OCI-LY3 (cell line): ENCODE data around the gene REEP6.

Source experiments
- EZH2phosphoT487 ChIP-seq: fragments of 200-600 bp; shearing (Covaris generic); IDR thresholded peaks from 2 replicates; pipeline ENCODE4 v1.6.1; 2018; ENCODE audit warnings: antibody characterized with exemption, mixed run types, low read depth
- TF ChIP-seq, protein P1 (sequence below): fragments of 200-600, 300-600 bp; sonication (generic); IDR thresholded peaks from 2 replicates; pipeline ENCODE4 v1.5.1; 2014; ENCODE audit warnings: antibody characterized with exemption, low read length, low read depth

GRCh38 chr19:1501200-1501595 is 10.2 kb downstream of the REEP6 start:
- TF ChIP-seq, protein P1, sequence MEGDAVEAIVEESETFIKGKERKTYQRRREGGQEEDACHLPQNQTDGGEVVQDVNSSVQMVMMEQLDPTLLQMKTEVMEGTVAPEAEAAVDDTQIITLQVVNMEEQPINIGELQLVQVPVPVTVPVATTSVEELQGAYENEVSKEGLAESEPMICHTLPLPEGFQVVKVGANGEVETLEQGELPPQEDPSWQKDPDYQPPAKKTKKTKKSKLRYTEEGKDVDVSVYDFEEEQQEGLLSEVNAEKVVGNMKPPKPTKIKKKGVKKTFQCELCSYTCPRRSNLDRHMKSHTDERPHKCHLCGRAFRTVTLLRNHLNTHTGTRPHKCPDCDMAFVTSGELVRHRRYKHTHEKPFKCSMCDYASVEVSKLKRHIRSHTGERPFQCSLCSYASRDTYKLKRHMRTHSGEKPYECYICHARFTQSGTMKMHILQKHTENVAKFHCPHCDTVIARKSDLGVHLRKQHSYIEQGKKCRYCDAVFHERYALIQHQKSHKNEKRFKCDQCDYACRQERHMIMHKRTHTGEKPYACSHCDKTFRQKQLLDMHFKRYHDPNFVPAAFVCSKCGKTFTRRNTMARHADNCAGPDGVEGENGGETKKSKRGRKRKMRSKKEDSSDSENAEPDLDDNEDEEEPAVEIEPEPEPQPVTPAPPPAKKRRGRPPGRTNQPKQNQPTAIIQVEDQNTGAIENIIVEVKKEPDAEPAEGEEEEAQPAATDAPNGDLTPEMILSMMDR: no peak
- TF ChIP-seq EZH2phosphoT487: no peak
